GM12892 (cell line): Measurements from ENCODE around the gene ZSWIM6.

Source experiments
- POLR2A ChIP-seq: IDR thresholded peaks from 2 replicates; pipeline ENCODE4 v1.6.1; 2011; ENCODE audit warnings: low read depth, low read length, control low read depth
- TAF1 ChIP-seq: IDR thresholded peaks from 2 replicates; pipeline ENCODE4 v1.6.1; 2011; ENCODE audit warnings: low read depth, mild to moderate bottlenecking, control low read depth, low read length, borderline replicate concordance

DNA sequence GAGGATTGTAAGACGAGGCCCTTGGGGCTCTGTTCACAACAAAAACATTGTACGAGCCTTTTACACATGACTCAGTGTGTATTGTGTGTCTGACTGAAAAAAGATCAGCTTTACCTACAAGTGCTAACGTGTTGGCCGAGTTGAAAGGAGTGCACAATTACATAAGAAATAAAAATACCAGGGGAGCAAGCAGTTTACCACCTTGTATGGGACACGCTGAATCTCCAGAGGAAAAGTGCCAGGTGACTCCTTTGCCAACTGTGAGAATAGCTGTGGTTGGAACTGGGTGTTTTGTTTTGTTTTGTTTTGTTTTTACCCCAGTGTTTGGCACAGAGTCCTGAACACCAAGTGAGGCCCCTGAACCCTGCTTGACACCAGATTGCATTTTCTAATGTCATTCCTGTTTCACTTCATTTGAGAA, 32.8 kb upstream of the ZSWIM6 start:
- TF ChIP-seq POLR2A, result no peak
- TF ChIP-seq TAF1, result no peak
